GM23338 (cell line): ENCODE measurements around the gene TNNT2. TPM values are rescaled to one million over a fixed set of nuclear protein-coding genes. Genes with fewer than 3 reads are reported as not detected.

Experiments
- ATAC-seq: fragments of 200-7000 bp; cut with Tn5 transposase; 3 replicates; pipeline ENCODE4 v1.9.1; 2020
- DNase-seq: peaks from one replicate; pipeline ENCODE4 v3.0.0-alpha.2; 2015; ENCODE audit warnings: low spot score
- H2AFZ ChIP-seq: fragments of 200-600 bp; sonication (generic); 2 replicates; pipeline ENCODE4 v1.8.0; 2016; ENCODE audit warnings: antibody characterized with exemption, mild to moderate bottlenecking, moderate library complexity
- H3F3A ChIP-seq: fragments of 200-600 bp; sonication (generic); replicated peaks from 2 replicates; pipeline ENCODE4 v1.8.0; 2017; ENCODE audit warnings: antibody characterized with exemption, mixed run types, low read depth
- H3K27ac ChIP-seq: fragments of 200-600 bp; sonication (generic); 2 replicates; pipeline ENCODE4 v1.6.1; 2016; ENCODE audit warnings: low read depth
- H3K27me3 ChIP-seq: fragments of 200-600 bp; sonication (generic); 2 replicates; pipeline ENCODE4 v1.8.0; 2016; ENCODE audit warnings: mild to moderate bottlenecking, mixed run types, moderate library complexity; ENCODE audit not compliant: insufficient read depth
- H3K36me3 ChIP-seq: fragments of 200-600 bp; sonication (generic); 2 replicates; pipeline ENCODE4 v1.8.0; 2016; ENCODE audit warnings: mild to moderate bottlenecking; ENCODE audit not compliant: insufficient read depth
- H3K4me1 ChIP-seq: fragments of 200-600 bp; sonication (generic); 2 replicates; pipeline ENCODE4 v1.8.0; 2016; ENCODE audit warnings: mild to moderate bottlenecking, moderate library complexity; ENCODE audit not compliant: insufficient read depth
- H3K4me2 ChIP-seq: fragments of 200-600 bp; sonication (generic); 2 replicates; pipeline ENCODE4 v1.7.1; 2017; ENCODE audit warnings: mixed run types
- H3K4me3 ChIP-seq: fragments of 200-600 bp; sonication (generic); 2 replicates; pipeline ENCODE4 v1.6.1; 2016; ENCODE audit warnings: mixed run types
- H3K79me2 ChIP-seq: fragments of 200-600 bp; sonication (generic); replicated peaks from 2 replicates; pipeline ENCODE4 v1.8.0; 2017; ENCODE audit warnings: mild to moderate bottlenecking; ENCODE audit not compliant: insufficient read depth
- H3K9me2 ChIP-seq: fragments of 200-600 bp; sonication (generic); 2 replicates; pipeline ENCODE4 v1.8.0; 2017; ENCODE audit not compliant: insufficient read depth
- H4K20me1 ChIP-seq: fragments of 200-600 bp; sonication (generic); replicated peaks from 2 replicates; pipeline ENCODE4 v1.8.0; 2017; ENCODE audit warnings: mild to moderate bottlenecking; ENCODE audit not compliant: insufficient read depth
- H3K27ac Mint-ChIP-seq: 2 replicates; pipeline ENCODE4 v1.8.0; 2020; ENCODE audit warnings: inconsistent platforms, mild to moderate bottlenecking, moderate library complexity, mixed read lengths
- H3K27me3 Mint-ChIP-seq: 3 replicates; pipeline ENCODE4 v1.8.0; 2022; ENCODE audit warnings: low read depth, mild to moderate bottlenecking, moderate library complexity, mixed read lengths, inconsistent platforms; ENCODE audit not compliant: insufficient read depth, poor library complexity
- H3K36me3 Mint-ChIP-seq: 3 replicates; pipeline ENCODE4 v1.8.0; 2021; ENCODE audit warnings: low read depth, mild to moderate bottlenecking, inconsistent platforms, moderate library complexity, mixed read lengths
- H3K4me1 Mint-ChIP-seq: 3 replicates; pipeline ENCODE4 v1.8.0; 2020; ENCODE audit warnings: mild to moderate bottlenecking, inconsistent platforms, mixed read lengths
- H3K4me3 Mint-ChIP-seq: 3 replicates; pipeline ENCODE4 v1.8.0; 2021; ENCODE audit warnings: moderate library complexity, mild to moderate bottlenecking, inconsistent platforms, mixed read lengths
- H3K9me3 Mint-ChIP-seq: 3 replicates; pipeline ENCODE4 v1.8.0; 2020; ENCODE audit warnings: moderate library complexity, mild to moderate bottlenecking, inconsistent platforms, mixed read lengths
- EZH2 ChIP-seq: fragments of 200-600 bp; sonication (generic); IDR thresholded peaks from one replicate; pipeline ENCODE4 v1.8.0; 2017; ENCODE audit warnings: antibody characterized with exemption, mild to moderate bottlenecking, low read depth; ENCODE audit not compliant: unreplicated experiment
- EZH2phosphoT487 ChIP-seq: fragments of 200-600 bp; sonication (generic); IDR thresholded peaks from one replicate; pipeline ENCODE4 v1.8.1; 2018; ENCODE audit warnings: antibody characterized with exemption; ENCODE audit not compliant: unreplicated experiment
- POLR2AphosphoS5 ChIP-seq: IDR thresholded peaks from 2 replicates; pipeline ENCODE4 v1.6.1; 2016; ENCODE audit warnings: antibody characterized with exemption, low read depth
- polyA plus RNA-seq: library from polyadenylated mRNA; unstranded; fragments of >200 nt; fragmentation: Nextera tagmentation; extraction: Ambion mirVana; gene quantifications from 2 replicates; pipeline ENCODE4 v1.2.1, GENCODE V29; 2016
- total RNA-seq: library from RNA; depleted of rRNA; stranded (reverse); fragments of >200 nt; shearing (Covaris generic); gene quantifications from 2 replicates; pipeline ENCODE4 v1.2.3, GENCODE V29; 2014
- TF ChIP-seq, protein P1 (sequence below), 2 experiments: fragments of 200-600 bp in 1 of 2; sonication (generic) in 1 of 2; conservative IDR thresholded peaks; 2 replicates each; pipeline versions ENCODE4 v1.5.1 to v1.6.1; 2016 to 2017; ENCODE audit warnings: antibody characterized with exemption in 2 of 2, low read depth in 2 of 2, mild to moderate bottlenecking in 2 of 2, moderate library complexity in 1 of 2
- TF ChIP-seq, protein P2 (sequence below): IDR thresholded peaks from 2 replicates; pipeline ENCODE4 v1.6.1; 2016; ENCODE audit warnings: antibody characterized with exemption
- TF ChIP-seq, protein P3 (sequence below): fragments of 250-450 bp; sonication (Bioruptor Pico); IDR thresholded peaks from 2 replicates; pipeline ENCODE4 v1.5.0; 2020; ENCODE audit warnings: mild to moderate bottlenecking, moderate library complexity
- TF ChIP-seq, protein P4 (sequence below): IDR thresholded peaks from one replicate; pipeline ENCODE4 v1.6.1; 2018; ENCODE audit warnings: antibody characterized with exemption; ENCODE audit not compliant: unreplicated experiment

TNNT2 gene
- total and polyA plus RNA-seq, 2 experiments from 2014 or later, result 7.5 to 19.1 TPM

DNA sequence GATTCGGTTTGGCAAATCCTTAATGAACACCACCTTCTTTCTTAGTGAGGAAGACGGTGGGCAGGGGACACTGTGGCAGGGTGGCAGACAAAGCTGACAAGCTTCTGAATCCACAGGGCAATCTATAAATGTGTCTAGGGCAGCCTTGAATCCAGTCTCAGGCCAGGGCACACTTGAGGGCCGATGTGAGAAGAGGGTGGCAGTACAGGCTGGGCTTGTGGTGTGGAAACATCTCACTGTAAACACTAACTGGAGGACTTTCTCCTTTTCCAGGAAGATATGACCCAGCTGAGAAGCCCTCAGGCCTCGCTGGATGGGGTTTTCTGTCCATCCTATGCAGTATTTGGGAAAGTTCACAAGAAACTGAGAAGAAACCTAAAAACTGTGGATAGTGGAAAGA lies 47.7 kb downstream of the TNNT2 start (continued):
- TF ChIP-seq, protein P1, sequence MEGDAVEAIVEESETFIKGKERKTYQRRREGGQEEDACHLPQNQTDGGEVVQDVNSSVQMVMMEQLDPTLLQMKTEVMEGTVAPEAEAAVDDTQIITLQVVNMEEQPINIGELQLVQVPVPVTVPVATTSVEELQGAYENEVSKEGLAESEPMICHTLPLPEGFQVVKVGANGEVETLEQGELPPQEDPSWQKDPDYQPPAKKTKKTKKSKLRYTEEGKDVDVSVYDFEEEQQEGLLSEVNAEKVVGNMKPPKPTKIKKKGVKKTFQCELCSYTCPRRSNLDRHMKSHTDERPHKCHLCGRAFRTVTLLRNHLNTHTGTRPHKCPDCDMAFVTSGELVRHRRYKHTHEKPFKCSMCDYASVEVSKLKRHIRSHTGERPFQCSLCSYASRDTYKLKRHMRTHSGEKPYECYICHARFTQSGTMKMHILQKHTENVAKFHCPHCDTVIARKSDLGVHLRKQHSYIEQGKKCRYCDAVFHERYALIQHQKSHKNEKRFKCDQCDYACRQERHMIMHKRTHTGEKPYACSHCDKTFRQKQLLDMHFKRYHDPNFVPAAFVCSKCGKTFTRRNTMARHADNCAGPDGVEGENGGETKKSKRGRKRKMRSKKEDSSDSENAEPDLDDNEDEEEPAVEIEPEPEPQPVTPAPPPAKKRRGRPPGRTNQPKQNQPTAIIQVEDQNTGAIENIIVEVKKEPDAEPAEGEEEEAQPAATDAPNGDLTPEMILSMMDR (conservative IDR thresholded peaks at IDR 0.05; ENCODE audit: low read depth in 2 of 2), result no peak
- TF ChIP-seq, protein P2, sequence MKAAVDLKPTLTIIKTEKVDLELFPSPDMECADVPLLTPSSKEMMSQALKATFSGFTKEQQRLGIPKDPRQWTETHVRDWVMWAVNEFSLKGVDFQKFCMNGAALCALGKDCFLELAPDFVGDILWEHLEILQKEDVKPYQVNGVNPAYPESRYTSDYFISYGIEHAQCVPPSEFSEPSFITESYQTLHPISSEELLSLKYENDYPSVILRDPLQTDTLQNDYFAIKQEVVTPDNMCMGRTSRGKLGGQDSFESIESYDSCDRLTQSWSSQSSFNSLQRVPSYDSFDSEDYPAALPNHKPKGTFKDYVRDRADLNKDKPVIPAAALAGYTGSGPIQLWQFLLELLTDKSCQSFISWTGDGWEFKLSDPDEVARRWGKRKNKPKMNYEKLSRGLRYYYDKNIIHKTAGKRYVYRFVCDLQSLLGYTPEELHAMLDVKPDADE, result no peak
- TF ChIP-seq, protein P3, sequence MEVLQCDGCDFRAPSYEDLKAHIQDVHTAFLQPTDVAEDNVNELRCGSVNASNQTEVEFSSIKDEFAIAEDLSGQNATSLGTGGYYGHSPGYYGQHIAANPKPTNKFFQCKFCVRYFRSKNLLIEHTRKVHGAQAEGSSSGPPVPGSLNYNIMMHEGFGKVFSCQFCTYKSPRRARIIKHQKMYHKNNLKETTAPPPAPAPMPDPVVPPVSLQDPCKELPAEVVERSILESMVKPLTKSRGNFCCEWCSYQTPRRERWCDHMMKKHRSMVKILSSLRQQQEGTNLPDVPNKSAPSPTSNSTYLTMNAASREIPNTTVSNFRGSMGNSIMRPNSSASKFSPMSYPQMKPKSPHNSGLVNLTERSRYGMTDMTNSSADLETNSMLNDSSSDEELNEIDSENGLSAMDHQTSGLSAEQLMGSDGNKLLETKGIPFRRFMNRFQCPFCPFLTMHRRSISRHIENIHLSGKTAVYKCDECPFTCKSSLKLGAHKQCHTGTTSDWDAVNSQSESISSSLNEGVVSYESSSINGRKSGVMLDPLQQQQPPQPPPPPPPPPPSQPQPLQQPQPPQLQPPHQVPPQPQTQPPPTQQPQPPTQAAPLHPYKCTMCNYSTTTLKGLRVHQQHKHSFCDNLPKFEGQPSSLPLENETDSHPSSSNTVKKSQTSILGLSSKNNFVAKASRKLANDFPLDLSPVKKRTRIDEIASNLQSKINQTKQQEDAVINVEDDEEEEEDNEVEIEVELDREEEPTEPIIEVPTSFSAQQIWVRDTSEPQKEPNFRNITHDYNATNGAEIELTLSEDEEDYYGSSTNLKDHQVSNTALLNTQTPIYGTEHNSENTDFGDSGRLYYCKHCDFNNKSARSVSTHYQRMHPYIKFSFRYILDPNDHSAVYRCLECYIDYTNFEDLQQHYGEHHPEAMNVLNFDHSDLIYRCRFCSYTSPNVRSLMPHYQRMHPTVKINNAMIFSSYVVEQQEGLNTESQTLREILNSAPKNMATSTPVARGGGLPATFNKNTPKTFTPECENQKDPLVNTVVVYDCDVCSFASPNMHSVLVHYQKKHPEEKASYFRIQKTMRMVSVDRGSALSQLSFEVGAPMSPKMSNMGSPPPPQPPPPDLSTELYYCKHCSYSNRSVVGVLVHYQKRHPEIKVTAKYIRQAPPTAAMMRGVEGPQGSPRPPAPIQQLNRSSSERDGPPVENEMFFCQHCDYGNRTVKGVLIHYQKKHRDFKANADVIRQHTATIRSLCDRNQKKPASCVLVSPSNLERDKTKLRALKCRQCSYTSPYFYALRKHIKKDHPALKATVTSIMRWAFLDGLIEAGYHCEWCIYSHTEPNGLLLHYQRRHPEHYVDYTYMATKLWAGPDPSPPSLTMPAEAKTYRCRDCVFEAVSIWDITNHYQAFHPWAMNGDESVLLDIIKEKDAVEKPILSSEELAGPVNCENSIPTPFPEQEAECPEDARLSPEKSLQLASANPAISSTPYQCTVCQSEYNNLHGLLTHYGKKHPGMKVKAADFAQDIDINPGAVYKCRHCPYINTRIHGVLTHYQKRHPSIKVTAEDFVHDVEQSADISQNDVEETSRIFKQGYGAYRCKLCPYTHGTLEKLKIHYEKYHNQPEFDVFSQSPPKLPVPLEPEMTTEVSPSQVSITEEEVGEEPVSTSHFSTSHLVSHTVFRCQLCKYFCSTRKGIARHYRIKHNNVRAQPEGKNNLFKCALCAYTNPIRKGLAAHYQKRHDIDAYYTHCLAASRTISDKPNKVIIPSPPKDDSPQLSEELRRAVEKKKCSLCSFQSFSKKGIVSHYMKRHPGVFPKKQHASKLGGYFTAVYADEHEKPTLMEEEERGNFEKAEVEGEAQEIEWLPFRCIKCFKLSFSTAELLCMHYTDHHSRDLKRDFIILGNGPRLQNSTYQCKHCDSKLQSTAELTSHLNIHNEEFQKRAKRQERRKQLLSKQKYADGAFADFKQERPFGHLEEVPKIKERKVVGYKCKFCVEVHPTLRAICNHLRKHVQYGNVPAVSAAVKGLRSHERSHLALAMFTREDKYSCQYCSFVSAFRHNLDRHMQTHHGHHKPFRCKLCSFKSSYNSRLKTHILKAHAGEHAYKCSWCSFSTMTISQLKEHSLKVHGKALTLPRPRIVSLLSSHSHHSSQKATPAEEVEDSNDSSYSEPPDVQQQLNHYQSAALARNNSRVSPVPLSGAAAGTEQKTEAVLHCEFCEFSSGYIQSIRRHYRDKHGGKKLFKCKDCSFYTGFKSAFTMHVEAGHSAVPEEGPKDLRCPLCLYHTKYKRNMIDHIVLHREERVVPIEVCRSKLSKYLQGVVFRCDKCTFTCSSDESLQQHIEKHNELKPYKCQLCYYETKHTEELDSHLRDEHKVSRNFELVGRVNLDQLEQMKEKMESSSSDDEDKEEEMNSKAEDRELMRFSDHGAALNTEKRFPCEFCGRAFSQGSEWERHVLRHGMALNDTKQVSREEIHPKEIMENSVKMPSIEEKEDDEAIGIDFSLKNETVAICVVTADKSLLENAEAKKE (CRISPR knock-in tag), result no peak

DNA sequence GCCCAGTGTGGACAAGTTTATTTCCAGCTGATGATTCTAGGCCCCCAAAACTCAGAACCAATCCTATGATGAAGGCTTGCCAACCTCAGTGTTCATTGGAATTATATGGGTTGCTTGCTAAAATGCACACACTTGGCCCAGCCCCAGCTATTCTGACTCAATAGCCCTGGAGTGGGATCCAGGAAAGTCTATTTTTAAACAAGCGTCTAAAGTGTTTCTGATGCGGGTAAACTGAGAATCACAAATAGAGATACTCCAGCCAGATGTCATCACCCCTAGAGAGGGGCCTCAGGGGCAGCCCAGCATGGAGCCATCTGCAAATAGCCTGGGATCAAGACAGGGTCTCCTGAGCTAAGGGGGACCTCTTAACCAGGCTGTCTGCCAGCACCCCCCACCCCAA lies 48.2 kb downstream of the TNNT2 start:
- Mint-ChIP-seq H3K4me3 (no peak overlapping the region), H3K27ac (no peak overlapping the region), H3K4me1 (no peaks in the 10 kb centered on the region), H3K9me3 (no peaks in the 10 kb centered on the region), H3K27me3 (peaks cover 11% of the 10 kb centered on the region), H3K36me3 (no peaks in the 10 kb centered on the region; the same call in 2 of the 3 replicates)
- no peak overlapping the region for H3K4me3 ChIP-seq
- no peaks in the 10 kb centered on the region for H3F3A ChIP-seq
- no peak for DNase-seq
- no peaks in the 10 kb centered on the region for H3K4me1 ChIP-seq
- H4K20me1 ChIP-seq, result no peaks in the 10 kb centered on the region
- no peak overlapping the region for H3K27ac ChIP-seq
- no peaks in the 10 kb centered on the region for H3K27me3 ChIP-seq
- no peak for ATAC-seq
- H3K4me2 ChIP-seq, result no peak overlapping the region
- H3K79me2 ChIP-seq, result no peaks in the 10 kb centered on the region
- no peaks in the 10 kb centered on the region for H3K9me2 ChIP-seq
- H2AFZ ChIP-seq, result no peak overlapping the region
- H3K36me3 ChIP-seq, result no peaks in the 10 kb centered on the region
- TF ChIP-seq, protein P4, sequence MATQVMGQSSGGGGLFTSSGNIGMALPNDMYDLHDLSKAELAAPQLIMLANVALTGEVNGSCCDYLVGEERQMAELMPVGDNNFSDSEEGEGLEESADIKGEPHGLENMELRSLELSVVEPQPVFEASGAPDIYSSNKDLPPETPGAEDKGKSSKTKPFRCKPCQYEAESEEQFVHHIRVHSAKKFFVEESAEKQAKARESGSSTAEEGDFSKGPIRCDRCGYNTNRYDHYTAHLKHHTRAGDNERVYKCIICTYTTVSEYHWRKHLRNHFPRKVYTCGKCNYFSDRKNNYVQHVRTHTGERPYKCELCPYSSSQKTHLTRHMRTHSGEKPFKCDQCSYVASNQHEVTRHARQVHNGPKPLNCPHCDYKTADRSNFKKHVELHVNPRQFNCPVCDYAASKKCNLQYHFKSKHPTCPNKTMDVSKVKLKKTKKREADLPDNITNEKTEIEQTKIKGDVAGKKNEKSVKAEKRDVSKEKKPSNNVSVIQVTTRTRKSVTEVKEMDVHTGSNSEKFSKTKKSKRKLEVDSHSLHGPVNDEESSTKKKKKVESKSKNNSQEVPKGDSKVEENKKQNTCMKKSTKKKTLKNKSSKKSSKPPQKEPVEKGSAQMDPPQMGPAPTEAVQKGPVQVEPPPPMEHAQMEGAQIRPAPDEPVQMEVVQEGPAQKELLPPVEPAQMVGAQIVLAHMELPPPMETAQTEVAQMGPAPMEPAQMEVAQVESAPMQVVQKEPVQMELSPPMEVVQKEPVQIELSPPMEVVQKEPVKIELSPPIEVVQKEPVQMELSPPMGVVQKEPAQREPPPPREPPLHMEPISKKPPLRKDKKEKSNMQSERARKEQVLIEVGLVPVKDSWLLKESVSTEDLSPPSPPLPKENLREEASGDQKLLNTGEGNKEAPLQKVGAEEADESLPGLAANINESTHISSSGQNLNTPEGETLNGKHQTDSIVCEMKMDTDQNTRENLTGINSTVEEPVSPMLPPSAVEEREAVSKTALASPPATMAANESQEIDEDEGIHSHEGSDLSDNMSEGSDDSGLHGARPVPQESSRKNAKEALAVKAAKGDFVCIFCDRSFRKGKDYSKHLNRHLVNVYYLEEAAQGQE, result no peak
- TF ChIP-seq, protein P1 (conservative IDR thresholded peaks at IDR 0.05; ENCODE audit: low read depth in 2 of 2), result no peak
- no peak for TF ChIP-seq EZH2phosphoT487
- TF ChIP-seq POLR2AphosphoS5, result no peak
- TF ChIP-seq EZH2, result no peak
